NT2/D1 (cell line): ENCODE results near the gene FUNDC2.

Source experiments
- SUZ12 ChIP-seq: IDR thresholded peaks from 2 replicates; pipeline ENCODE4 v1.6.1; 2011; ENCODE audit not compliant: insufficient read length, insufficient read depth; ENCODE audit errors: extremely low read depth
- YY1 ChIP-seq: IDR thresholded peaks from 2 replicates; pipeline ENCODE4 v1.6.1; 2011; ENCODE audit not compliant: insufficient read length, insufficient read depth

DNA sequence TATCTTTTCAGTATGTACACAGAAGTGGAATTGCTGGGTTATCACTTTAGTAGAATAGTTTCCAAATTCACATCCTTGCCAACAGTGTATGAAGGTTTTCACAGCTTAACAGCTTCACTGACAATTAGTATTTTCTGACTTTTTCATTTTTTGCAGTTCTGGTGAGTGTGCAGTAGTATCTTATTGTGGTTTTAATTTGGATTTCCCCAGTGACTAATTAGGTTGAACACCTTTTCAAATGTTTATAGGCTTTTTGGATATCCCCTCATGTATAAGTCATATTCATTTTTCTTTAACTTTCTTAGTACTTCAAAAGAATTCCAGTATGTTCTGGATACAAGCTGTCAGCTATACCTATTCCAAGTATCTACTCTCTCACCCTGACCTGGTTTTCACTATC is 81.8 kb downstream of the FUNDC2 start:
- TF ChIP-seq YY1 (no peak), SUZ12 (no peak)
